Upper lobe of right lung (tissue), 1 donor: ENCODE results near the gene ABCG1. TPM values are rescaled to one million over a fixed set of nuclear protein-coding genes. Genes with fewer than 3 reads are reported as not detected.
"Not testable (repeated sequence)": the region's sequence is repeated elsewhere in the genome, so short reads cannot be mapped to it uniquely, and the experiment has no call there.

Source experiments
- ATAC-seq: fragments of 200-7000 bp; cut with Tn5 transposase; one replicate; pipeline ENCODE4 v1.9.1; 2020; ENCODE audit warnings: mild to moderate bottlenecking, moderate library complexity
- DNase-seq: peaks from one replicate; pipeline ENCODE4 v3.0.0-alpha.2; 2020
- H3K27ac ChIP-seq: fragments of 200-600 bp; one replicate; pipeline ENCODE4 v1.8.0; 2022
- H3K27me3 ChIP-seq: fragments of 200-600 bp; one replicate; pipeline ENCODE4 v1.8.0; 2022; ENCODE audit warnings: mild to moderate bottlenecking
- H3K36me3 ChIP-seq: fragments of 200-600 bp; one replicate; pipeline ENCODE4 v1.8.0; 2022
- H3K4me1 ChIP-seq: fragments of 200-600 bp; one replicate; pipeline ENCODE4 v1.8.0; 2022
- H3K4me3 ChIP-seq: fragments of 200-600 bp; one replicate; pipeline ENCODE4 v1.8.0; 2022; ENCODE audit warnings: mild to moderate bottlenecking
- H3K9me3 ChIP-seq: fragments of 200-600 bp; one replicate; pipeline ENCODE4 v1.8.0; 2022
- CTCF ChIP-seq: fragments of 200-600 bp; IDR thresholded peaks from one replicate; pipeline ENCODE4 v1.8.0; 2022; ENCODE audit warnings: antibody characterized with exemption
- intact Hi-C: fragments of 100-400 bp; cut with DNase I; formaldehyde crosslinking; loops from one replicate; pipeline ENCODE4 v1.11.0; 2022
- total RNA-seq: library from RNA; stranded (reverse); fragmentation: NEBNext Ultra II Directional; extraction: Animal tissue kit (Norgen Biotek cat#: 25700); gene quantifications from one replicate; pipeline ENCODE4 v1.2.1, GENCODE V29; 2021
- donor health status: DM: no; HTN: yes; CAD: no; lungs with severe emphysema.

Gene ABCG1
- total RNA-seq, 1 donor from 2014 or later = 62.6 TPM

- peaks cover 14% of the 10 kb centered on the region for H3K36me3 ChIP-seq
- H3K27ac ChIP-seq = no peak overlapping the region
- intact Hi-C loops = no loop called here
- H3K4me3 ChIP-seq = no peak overlapping the region
- H3K9me3 ChIP-seq = no peaks in the 10 kb centered on the region
- H3K4me1 ChIP-seq = no peaks in the 10 kb centered on the region
- ATAC-seq = no peak
- DNase-seq = no peak
- H3K27me3 ChIP-seq = no peaks in the 10 kb centered on the region
- TF ChIP-seq CTCF = no peak
Observed at GRCh38 chr21:42291003-42291750, 72.2 kb downstream of the ABCG1 start.

DNA sequence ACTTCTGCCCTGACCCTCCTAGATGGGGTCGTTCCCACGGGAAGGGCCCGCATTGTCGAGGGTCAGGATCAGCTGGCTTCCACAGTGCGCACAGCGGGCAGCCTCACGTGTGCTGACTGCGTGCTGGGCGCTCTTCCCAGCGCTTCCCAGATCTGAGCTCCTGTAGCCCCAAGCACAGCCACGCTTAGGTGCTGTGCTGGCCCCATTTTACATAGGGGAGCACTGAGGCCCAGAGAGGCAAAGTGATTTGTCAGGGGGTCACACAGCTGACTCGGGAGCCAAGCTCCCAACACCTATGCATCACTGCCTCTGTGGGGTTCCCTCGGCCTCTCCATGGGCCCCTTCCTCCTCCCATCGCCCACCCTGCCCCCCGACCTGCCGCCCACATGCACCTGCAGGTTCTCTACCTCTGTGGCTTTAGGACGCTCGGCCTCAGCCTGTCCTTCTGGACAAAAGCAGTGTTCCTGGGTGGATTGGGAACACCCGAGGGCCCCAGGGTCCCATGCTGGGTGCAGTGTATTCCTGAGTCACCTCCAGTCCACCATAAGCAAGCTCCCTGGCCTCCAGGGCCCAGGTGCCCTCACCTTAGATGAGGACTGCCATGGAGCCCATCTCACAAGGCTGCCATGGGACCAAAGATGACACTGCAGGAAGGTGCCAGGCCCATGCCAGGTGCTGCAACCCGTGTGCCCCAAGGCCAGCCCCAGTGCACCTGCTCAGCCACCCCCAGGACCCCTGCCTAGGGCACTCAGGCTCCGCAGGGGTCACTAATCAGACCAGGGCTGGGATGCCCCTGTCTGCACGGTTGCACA lies 73.0 kb downstream of the ABCG1 start:
- no peaks in the 10 kb centered on the region for H3K9me3 ChIP-seq
- H3K27me3 ChIP-seq = no peaks in the 10 kb centered on the region
- DNase-seq (no peak), ATAC-seq (peak; percentile 2)
- no peak overlapping the region for H3K4me3 ChIP-seq
- no peaks in the 10 kb centered on the region for H3K4me1 ChIP-seq
- no peak for TF ChIP-seq CTCF
- intact Hi-C loops = no loop called here
- H3K27ac ChIP-seq = no peak overlapping the region
- H3K36me3 ChIP-seq = peaks cover 14% of the 10 kb centered on the region

DNA sequence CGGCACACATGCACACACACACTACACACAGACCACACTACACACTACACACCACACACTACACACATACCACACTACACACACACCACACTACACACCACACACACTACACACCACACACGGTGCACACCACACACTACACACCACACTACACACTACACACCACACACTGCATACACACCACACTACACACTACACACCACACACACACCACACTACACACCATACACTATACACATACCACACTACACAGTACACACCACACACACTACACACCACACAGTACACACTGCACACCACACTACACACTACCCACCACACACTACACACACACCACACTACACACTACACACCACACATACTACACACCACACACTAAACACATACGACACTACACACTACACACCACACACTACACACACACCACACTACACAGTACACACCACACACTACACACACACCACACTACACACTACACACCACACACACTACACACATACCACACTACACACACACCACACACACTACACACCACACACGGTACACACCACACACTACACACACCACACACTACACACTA lies 73.7 kb downstream of the ABCG1 start:
- intact Hi-C loops, H3K4me3 ChIP-seq, DNase-seq, H3K27ac ChIP-seq, ATAC-seq, H3K4me1 ChIP-seq, H3K27me3 ChIP-seq, H3K9me3 ChIP-seq: not testable (repeated sequence)
- peaks cover 14% of the 10 kb centered on the region for H3K36me3 ChIP-seq

DNA sequence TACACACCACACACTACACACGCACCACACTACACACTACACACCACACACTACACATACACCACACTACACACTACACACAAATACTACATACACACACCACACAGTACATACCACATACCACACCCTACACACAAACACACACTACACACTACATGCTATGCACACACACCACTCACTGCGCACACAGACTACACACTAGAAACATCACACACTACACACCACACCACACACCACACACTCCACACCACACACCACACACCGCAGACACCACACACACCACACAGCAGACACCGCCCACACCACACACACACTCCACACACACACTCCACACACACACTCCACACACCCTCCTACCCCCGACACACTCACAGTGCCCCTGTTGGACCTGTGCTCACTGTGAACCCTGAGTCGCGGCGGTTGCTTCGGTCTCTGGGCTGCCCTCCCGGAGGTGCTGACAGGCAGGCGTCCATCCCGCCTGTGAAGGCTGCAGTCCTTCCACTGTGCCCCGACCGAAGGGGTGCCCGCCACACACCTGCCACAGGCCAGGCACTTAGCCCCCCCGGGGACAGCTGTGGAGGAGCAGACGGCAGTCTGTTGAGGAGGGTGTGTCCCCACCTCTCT lies 74.8 kb downstream of the ABCG1 start:
- H3K27ac ChIP-seq = no peak overlapping the region
- no peak for TF ChIP-seq CTCF
- no peak overlapping the region for H3K4me3 ChIP-seq
- H3K9me3 ChIP-seq = no peaks in the 10 kb centered on the region
- peaks cover 7% of the 10 kb centered on the region for H3K36me3 ChIP-seq
- intact Hi-C loops = no loop called here
- DNase-seq (no peak), ATAC-seq (no peak)
- no peaks in the 10 kb centered on the region for H3K4me1 ChIP-seq
- H3K27me3 ChIP-seq = no peaks in the 10 kb centered on the region

- DNase-seq = no peak
Observed at GRCh38 chr21:42294273-42294880, 75.4 kb downstream of the ABCG1 start.

More at GRCh38 chr21:42294273-42294880, 75.4 kb downstream of the ABCG1 start:
- Histone ChIP-seq H3K4me3 (no peak overlapping the region), H3K4me1 (no peaks in the 10 kb centered on the region), H3K27ac (no peak overlapping the region), H3K36me3 (peaks cover 7% of the 10 kb centered on the region), H3K27me3 (no peaks in the 10 kb centered on the region), H3K9me3 (no peaks in the 10 kb centered on the region)
- ATAC-seq = no peak
- intact Hi-C loops = no loop called here
- no peak for TF ChIP-seq CTCF
